Activated CD8-positive, alpha-beta memory T cell treated with anti-CD3 and anti-CD28 coated beads for 4 hours (primary cell): ENCODE results near the gene RBMS1.

Source experiments
- DNase-seq, 2 donors: peaks; one replicate each; pipeline ENCODE4 v3.0.0-alpha.2; 2020; ENCODE audit warnings: low read depth in 2 of 2

RBMS1 gene

DNA sequence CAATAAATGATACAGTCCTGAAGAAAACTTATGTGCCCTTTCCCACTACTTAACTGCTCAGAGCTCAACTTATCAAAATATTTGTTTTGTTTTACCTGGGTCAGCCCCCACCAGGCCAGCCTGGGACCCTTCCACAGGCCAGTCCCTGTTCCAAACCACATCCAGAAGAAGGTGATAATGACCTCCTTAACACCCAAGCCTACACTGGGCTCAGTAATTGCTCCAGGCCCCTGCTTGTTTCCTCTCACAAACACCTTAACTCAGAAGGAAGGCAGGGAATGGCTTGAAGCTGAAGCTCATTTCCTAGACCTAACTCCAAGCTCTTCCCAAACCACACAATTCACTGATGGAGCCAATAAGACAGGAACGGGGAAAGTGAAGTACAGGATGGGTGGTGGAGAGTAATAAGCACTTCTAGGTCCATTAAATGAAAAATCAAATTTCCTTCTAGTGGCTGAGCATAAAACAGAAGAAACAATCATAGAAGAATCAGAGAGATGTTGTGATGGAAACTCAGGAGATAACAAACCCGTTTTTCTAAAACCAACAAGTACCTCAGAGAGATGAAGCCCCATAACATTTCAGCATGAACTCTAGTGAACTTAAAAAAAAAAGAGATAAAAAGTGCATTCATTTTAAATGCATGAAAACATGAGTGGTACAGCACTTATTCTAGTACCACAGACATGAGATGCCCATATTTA is 160.1 kb downstream of the RBMS1 start:
- no peak for DNase-seq

DNA sequence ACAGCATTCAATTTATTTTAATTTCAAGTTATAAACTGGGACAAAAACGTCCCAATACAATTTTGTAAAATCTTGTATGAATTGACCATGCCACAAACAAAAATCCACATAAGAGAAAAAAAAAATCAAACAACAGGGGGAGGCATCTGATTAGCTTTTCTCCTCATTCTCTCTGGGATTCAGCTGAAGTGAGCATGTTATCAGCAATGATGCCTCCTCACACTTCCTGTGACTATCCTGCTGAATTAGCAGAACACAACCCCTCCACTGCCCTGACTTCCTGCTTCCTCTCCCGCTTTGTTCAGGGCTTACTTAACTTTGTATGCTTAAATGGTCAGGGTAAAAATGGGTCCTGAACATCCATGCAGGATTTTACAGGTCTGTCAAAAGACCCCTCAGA is 161.3 kb downstream of the RBMS1 start:
- no peak for DNase-seq

DNA sequence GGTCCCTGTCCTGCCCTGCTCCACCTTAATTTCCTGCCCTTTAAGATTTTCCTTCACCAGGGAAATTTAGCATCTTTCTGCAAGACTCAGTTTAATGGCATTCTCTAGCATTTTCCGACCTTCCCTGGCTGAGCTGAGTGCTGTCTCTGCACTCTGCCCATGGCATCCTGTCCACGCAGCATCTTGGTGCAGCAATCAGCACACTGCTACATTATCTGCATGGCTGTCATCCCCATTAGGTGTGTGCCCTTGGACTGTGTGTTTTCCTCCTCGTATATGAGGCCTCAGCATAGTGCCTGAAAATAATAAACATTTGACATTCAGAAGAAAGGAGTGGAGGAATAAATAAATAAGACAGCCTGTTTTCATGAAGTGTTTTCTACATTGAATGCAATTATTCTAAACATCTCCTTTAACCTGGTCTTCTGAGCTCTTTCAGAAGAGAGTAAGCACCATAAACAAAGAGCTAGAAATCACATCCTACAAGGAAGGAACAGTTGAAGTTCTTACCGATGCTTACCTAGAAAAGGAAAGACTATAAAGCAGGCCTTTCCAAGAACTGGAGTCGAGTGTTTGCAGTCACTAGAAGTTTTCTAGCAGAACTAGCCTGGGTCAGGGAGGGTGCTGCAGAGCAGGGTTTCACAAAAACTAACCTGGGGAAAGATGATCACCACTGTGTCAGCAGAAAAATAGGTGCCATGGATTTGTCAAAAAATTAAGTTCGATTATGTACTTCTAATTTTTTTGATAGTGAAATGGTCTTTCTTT is 162.2 kb downstream of the RBMS1 start:
- DNase-seq: no peak

DNA sequence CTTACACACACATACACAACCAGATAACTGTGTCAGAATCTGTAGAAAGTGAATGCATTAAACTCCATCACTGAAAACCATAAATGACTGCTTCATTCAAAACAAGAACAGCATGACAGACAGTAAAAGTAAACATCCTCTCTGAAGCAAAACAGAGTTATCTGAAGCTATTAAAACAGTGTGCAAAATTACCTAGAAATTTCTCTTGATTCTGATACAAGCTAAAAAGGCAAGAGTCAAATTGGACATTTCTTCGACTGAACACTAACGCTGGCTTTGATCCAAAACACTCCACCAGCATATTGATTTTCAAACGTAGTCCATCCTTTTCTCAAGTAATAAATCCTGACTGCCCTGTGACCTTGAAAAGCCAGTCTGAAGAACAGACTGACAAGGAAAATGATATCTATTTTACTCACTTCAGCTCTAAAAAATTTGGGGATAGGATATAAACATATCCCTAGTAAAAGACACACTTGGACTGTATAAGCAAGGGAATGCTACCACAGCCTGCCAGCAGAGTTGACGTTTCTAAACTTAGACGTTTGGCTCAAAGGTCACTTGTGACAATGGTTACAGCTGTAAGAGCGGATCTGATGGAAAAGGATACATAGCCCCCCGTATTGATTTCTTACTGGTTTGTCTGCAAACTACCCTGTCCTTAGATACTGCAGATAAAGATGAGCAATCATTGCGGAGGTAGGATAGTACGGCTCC is 164.6 kb downstream of the RBMS1 start:
- DNase-seq: no peak

DNA sequence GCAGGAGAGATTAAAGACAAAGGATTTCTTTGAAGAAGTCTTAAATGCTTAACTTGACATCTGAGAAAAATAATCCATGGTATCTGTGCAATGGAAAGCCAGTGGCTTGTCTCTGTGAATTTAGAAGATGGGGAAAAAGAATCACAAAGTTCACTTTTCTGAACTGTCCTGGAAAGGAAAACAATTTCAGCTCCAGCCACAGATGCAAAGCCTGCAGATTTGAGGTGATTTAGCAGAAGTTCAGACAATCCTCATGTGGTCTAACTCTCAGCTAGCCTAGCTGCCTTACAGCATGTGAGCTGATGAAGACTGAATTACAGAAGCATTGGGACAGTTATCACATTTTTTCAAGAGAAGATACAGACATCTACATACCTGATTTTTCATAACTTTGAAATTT is 166.8 kb downstream of the RBMS1 start:
- no peak for DNase-seq

DNA sequence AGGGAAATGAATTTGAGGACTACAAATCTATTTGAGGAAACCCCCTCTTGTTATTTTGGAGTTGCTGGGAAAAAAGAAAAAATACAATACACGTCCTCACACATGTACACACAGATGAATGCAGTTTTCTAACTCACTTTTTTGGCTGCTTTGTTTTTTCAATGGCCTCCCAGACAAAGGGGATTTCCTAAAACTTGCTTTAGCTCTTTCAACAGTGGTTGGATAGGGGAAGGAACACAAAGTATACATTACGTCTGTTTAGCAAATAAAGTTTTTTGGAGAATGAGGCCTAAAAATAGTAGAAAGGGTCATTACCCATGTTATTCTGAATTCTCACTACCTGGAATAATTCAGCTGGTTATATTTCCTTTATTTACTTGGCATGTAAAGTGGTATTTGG is 168.2 kb downstream of the RBMS1 start:
- DNase-seq: no peak

DNA sequence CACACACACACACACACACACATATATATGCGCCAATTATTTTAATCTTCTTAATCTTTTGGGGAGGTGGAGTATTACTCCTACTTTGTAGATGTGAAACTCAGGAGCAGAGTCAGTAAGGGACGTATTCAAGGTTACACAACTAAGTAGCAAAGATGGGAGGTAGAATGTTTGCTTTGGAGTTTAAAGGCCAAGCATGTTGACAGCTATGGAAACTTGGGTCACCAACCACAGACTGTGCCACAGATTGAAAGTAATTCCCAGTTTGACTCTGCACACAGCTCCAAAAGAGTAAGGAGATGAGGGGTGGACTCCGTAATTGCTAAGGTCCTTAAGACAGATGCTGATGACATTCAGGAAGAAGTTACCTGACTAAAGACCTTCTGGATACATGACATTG is 168.7 kb downstream of the RBMS1 start:
- no peak for DNase-seq

DNA sequence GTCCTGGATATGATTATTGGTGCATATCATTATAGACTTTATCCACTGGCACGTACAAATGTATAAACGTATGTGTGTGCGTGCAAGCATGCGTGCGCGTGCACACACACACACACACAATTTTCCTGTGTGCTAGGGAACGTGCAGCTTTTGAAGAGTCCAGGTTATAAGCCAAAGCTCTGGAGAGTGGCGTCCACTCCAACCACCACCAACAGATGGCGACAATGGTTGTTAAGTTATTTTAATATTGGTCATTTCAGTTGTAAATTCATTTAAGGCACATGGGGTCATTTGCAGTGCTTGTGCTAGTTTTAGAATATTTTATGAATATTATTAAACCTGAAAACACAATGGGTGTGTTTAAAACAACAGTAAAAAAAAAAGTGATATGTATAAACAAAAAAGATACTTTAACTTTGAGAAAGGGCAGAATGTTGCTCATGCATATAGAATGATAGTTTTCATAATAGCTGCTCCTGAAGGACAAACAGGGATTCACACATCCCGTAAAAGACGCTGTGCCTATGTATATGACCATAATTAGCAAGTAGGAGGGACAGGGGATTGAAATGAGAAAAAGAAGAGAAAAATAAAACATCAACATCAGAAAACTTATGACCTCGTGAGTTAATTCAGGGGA is 169.3 kb downstream of the RBMS1 start:
- no peak for DNase-seq

DNA sequence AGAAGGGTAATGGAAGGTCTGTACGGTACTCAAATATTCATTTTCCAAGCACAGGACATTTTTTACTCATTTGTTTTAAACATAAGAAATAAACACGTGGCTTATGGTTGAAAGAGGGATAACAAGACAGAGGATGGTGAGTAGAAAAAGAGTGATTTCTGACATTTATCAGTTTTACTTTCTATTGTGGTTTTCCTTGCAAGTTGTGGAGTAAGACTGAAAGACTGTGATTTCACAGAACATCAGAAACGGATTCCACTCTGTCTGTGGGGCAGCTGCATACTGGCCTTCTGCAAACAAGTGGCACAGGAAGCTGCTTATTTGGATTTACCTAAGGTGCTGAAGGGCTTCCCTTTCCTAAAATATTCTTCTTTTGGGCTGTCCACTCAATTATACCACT is 171.3 kb downstream of the RBMS1 start:
- no peak for DNase-seq

DNA sequence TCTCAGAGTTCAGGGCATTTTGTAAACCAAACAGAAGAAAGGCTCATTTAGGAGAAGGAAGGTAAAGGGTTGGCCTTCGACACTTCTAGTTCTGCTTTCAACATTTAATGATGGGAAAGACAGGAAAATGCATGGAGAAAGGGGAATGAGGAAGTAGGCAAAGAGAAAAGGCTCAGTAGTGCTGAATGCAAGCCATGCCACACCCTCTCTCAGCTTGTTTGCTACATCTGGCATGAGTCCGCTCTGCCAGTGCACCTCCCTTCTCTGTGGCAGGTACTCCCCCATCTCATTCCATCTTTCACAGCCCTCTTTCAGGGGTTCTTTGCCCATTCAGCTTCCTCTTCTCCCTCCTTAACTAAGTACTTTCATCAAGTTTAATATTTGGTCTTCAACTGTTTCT is 172.6 kb downstream of the RBMS1 start:
- no peak for DNase-seq

DNA sequence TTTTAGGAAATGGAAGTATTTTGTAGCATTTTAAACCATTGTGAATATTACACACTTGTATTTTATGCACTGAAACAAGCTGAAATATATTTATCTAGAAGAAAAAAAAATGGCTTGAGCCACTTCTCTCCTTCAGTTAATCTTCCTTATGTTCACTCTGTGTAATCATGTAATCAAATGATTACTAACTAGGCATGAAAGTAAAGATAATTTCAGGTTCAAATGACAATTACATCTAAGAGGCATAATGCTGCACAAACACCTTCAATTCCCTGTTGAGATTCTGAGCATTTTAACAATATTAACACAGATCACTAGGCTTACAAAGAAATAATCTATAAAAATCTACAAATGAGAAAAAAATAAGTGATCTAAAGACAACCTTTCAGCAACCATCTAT is 173.9 kb downstream of the RBMS1 start:
- no peak for DNase-seq

DNA sequence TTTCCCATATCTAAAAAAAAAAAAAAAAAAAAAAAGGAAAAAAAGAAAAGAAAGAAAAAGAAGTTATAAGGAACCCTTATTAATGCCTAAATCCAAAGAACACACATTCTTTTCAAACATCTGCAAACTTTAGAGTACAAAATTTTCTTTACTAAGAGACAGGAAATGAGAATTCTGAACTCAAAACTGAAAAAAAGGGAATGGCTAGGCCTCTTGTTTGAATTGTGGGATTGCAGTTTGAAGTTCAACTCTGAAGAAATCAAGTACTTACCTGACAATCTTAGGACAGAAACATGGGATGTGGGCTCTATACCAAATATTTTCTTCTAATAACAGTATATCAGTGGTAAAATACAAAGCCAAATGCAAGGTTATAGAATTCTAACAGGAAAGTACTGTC is 175.4 kb downstream of the RBMS1 start:
- no peak for DNase-seq

DNA sequence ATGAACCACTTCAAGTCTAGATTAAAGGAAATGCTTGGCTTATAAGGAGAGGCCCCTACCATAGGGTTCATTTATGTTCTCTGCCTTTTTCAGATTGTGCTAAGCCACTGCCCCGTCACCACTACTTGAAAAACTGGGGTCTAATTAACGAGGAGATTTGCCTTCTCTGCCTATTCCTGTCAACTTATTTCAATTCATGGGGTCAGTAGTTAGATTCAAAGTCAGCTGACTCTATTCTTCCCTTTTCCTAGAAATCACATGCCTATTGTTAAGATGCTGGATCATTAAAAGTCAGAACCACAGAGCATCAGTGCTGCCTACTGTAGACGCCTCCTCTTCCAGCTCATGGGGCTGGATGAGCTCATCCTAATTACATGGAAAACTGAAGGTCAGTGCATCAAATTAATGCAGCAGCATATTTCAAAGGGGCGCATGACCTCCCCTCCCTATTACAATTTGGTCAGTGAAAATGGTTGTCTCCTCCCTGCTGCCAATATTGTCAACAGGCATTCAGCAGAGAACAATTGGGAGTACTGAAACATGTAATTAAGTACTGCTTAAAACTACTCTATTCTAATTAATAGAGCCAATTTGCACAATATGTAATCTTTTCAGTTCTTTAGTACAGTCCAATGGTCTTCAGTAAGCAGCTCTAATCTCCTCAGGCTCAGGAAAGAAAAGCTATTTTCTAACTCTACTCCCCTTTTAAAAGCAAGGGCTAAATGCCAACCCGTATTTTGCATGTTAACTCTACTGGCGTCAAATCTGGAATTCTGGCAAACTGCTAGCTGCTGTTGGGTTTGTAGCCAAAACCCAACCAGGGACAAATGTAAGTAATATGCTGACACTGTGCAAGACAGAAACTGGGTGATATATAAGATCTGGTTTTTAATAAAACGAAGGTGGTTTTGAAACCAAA is 176.2 kb downstream of the RBMS1 start:
- no peak for DNase-seq

DNA sequence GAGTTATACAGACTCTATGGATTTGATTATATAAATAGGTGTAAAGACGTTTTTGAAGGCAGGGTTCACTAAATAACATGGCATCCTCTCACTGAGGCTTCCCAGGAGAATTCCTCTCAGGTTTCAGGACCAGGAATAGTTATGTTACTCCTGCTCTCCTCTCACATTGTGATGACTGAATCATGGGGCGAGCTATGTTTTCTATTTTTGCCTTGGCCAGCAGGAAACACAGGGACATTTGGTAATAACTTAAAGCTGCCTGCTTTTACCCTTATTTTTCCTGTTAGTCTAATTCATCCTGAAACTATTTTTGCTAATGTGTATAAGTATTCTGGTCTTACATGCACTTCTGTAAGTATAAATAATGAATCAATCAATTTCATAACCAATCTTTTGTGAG is 178.3 kb downstream of the RBMS1 start:
- DNase-seq: no peak

DNA sequence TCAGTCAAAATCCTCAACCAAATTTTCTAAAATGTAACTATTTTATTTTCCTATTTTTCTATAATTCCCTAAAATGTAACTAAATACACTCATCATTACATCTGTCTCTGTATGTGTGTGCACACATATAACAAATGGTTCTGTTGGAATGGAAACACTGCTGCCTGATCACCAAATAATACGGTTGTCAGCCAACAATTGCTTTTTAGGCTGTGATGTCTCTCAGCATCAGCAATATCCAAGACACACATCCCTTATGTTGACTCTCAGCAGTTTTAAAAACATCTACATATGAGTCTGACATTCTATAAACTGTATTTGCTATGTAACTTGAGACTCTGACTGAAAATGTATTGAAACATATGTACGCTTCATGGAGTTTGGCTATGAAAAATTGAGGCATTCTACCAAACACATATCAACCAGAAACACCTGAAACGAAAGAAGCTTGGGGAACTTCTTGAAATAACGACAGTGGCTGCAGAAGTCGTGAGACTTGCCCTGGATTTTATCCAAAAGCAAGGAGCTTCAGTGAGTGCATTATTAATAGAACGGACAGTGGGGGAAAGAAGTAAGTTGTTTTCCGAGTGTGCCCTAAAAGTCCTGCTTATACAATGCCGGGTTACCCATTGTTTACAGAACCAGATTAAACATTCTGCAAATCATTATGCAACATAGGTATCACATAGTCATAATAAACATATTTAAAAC is 183.3 kb downstream of the RBMS1 start:
- DNase-seq: no peak

DNA sequence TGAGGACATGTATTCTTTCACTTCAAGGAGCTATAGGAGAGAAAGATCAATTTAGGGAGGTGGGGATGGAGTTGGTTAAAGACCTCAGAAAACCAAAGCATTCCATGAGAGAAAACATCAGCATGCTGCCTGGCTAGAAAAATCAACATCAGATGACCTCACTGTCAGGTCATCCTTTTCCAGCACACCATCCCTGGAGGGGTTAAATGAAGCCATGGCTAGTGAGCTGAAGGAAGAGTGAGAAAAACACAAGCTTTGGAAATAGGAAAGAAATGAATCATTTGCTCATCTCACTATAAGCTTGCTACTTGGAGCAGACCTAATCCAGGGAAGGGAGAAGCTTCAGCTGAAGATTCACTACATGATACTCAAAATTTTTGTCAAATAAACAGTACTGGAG is 184.0 kb downstream of the RBMS1 start:
- no peak for DNase-seq

DNA sequence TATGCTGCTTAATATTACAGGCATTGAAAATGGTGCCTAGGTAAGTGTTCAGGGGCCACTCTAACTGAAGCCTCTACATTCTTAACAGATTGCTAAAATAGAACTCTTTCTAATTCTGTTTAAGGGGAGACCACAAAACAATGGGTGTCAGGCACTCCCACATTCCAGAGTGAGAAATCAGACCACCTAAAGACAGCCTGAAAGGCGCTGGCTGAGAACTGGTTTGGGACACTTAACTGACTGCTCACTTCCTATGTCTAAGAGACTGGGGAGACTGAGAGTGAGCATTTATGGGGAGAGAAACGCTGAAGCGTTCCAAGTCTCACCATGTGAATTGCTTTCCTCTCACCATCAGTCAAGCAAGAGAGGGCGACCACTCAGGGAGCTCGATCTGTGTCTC is 184.7 kb downstream of the RBMS1 start:
- DNase-seq: no peak

DNA sequence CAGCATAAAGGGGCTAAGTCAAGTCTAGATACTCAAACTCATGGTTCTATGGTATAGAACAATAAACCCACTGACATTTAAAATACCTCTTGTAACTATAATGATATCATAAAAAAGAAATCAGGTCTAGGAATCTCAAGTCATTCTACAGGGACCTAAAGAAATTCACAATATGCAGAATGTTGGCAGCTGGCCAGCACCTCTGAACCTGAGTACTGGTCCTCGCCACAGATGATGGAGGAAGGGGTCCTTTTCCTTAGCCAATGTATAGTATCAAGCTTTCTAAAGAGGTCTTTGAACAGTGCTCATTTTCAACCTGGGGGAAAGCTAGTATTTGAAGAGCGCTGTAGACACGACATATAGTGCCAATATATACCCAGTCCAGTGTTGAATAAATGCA is 185.1 kb downstream of the RBMS1 start:
- DNase-seq: no peak

DNA sequence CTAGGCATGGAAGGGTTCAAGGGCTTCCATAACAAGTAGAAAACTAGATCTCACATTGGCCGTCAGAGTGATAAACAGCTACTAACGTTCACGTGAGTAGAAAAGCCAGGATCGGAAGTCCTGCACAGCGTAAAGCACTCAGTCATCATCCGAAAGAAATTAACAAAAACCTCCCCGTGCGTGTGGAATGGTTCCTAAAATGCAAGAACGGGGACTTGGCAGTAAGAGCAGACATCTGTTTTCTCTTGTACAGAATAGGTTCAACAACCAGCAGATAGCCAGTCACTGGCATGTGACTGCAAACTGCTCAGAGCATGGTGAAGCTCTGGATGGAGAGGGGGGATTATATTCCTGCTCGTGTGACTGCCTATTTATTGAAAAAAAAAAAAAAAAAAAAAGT is 186.6 kb downstream of the RBMS1 start:
- DNase-seq: no peak

DNA sequence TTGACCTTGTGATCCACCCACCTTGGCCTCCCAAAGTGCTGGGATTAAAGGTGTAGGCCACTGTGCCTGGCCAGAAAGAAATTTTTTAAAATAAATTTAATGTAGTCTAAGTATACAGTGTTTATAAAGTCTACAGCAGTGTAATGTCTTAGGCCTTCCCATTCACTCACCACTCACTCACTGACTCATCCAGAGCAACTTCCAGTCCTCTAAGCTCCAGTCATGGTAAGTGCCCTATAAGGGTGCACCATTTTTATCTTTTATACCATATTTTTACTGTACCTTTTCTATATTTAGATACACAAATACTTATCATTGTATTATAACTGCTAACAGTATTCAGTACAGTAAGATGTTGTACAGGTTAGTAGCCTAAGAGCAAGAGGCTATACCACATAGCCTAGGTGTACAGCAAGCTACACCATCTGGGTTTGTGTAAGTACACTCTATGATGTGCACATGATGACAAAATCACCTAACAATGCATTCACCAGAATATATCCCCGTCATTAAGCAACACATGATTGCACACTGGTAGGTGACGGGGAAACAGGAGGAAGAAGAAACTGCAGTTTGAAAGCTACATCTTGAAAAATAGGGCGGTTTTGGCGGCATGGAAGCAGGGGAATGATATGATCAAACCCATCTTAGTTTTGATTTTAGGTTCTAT is 188.4 kb downstream of the RBMS1 start:
- DNase-seq: no peak
